GM12878 (cell line): ENCODE data around the gene CLEC16A. TPM values are rescaled to one million over a fixed set of nuclear protein-coding genes. Genes with fewer than 3 reads are reported as not detected.

ENCODE experiments used
- ATAC-seq: fragments of 200-7000 bp; cut with Tn5 transposase; 3 replicates; pipeline ENCODE4 v1.9.1; 2020; ENCODE audit warnings: mild to moderate bottlenecking, moderate library complexity
- BruUV-seq: library from RNA; stranded (reverse); fragments of 400-500 nt; replicated peaks from 2 replicates; lab custom pipeline; 2021; lab: Mats Ljungman, UMichigan
- CTCF ChIA-PET: fragments of 300-600 bp; sonication (Branson Sonifier 250); formaldehyde crosslinking; extraction: SDS; loops from one replicate; lab custom pipeline; 2021; ENCODE audit warnings: inconsistent platforms; lab: Yijun Ruan, JAX
- POLR2A ChIA-PET: fragments of 350-600 bp; formaldehyde crosslinking; extraction: SDS; loops from one replicate; lab custom pipeline; 2021; ENCODE audit warnings: inconsistent platforms; lab: Charles Lee
- RAD21 ChIA-PET: fragments of 300-600 bp; sonication (Branson Sonifier 250); formaldehyde crosslinking; loops from one replicate; lab custom pipeline; 2023; ENCODE audit warnings: antibody characterized with exemption; ENCODE audit not compliant: unreplicated experiment; lab: Charles Lee
- SMC1A ChIA-PET: fragments of 300-600 bp; sonication (Branson Sonifier 250); formaldehyde crosslinking; loops from one replicate; lab custom pipeline; 2023; ENCODE audit not compliant: unreplicated experiment, uncharacterized antibody; lab: Charles Lee
- DNase-seq: peaks from one replicate; pipeline ENCODE4 v3.0.0-alpha.2; 2011; ENCODE audit warnings: low read depth, low spot score
- FAIRE-seq: peaks from 3 replicates; lab custom pipeline; 2011; peaks lifted over from hg19 to GRCh38; lab: Jason Lieb, UNC
- H2AFZ ChIP-seq: 2 replicates; pipeline ENCODE4 v1.6.0; 2011; ENCODE audit warnings: low read depth, low read length, control low read depth; ENCODE audit not compliant: control insufficient read depth
- H3K27ac ChIP-seq: 2 replicates; pipeline ENCODE4 v1.5.1; 2011; ENCODE audit warnings: control low read depth; ENCODE audit not compliant: control insufficient read depth, insufficient read depth
- H3K27me3 ChIP-seq, 2 experiments: replicated peaks in 1 of 2; 2 replicates each; pipeline versions ENCODE4 v1.6.0 to v1.6.1; 2011; ENCODE audit warnings: low read length in 1 of 2; ENCODE audit not compliant: control insufficient read depth in 2 of 2, insufficient read depth in 2 of 2
- H3K36me3 ChIP-seq, 2 experiments: 2 replicates each; pipeline ENCODE4 v1.5.1; 2011; ENCODE audit warnings: low read length in 1 of 2; ENCODE audit not compliant: control insufficient read depth in 2 of 2, insufficient read depth in 2 of 2
- H3K4me1 ChIP-seq: 2 replicates; pipeline ENCODE4 v1.6.1; 2011; ENCODE audit warnings: mild to moderate bottlenecking, low read length, moderate library complexity, mixed read lengths; ENCODE audit not compliant: control insufficient read depth, insufficient read depth
- H3K4me2 ChIP-seq: 2 replicates; pipeline ENCODE4 v1.6.0; 2011; ENCODE audit warnings: control low read depth; ENCODE audit not compliant: control insufficient read depth, insufficient read depth
- H3K4me3 ChIP-seq: fragments of 200-600 bp; sonication (generic); 2 replicates; pipeline ENCODE4 v1.5.1; 2016
- H3K79me2 ChIP-seq: 2 replicates; pipeline ENCODE4 v1.6.0; 2011; ENCODE audit warnings: low read length; ENCODE audit not compliant: control insufficient read depth, insufficient read depth
- H3K9ac ChIP-seq: 2 replicates; pipeline ENCODE4 v1.8.0; 2011; ENCODE audit warnings: low read length, control low read depth, mixed read lengths; ENCODE audit not compliant: control insufficient read depth, insufficient read depth
- H3K9me3 ChIP-seq: replicated peaks from 3 replicates; pipeline ENCODE4 v1.5.1; 2011; ENCODE audit warnings: mild to moderate bottlenecking, low read length; ENCODE audit not compliant: control insufficient read depth, insufficient read depth
- H4K20me1 ChIP-seq: 2 replicates; pipeline ENCODE4 v1.6.0; 2011; ENCODE audit not compliant: control insufficient read depth, insufficient read depth
- HDAC2 ChIP-seq: fragments of 200-600 bp; sonication (generic); IDR thresholded peaks from 2 replicates; pipeline ENCODE4 v1.6.1; 2017
- MTA3 ChIP-seq: IDR thresholded peaks from 2 replicates; pipeline ENCODE4 v1.6.1; 2012; ENCODE audit warnings: low read length, inconsistent platforms, borderline replicate concordance
- MYB ChIP-seq: fragments of 150-350 bp; IDR thresholded peaks from 2 replicates; pipeline ENCODE4 v1.6.1; 2014; ENCODE audit warnings: mild to moderate bottlenecking, low read depth, low read length, borderline replicate concordance
- POU2F2 ChIP-seq: IDR thresholded peaks from 3 replicates; pipeline ENCODE4 v1.6.1; 2011; ENCODE audit warnings: low read depth, mild to moderate bottlenecking, low read length, borderline replicate concordance
- RUNX3 ChIP-seq: IDR thresholded peaks from 2 replicates; pipeline ENCODE4 v1.6.1; 2012; ENCODE audit warnings: low read length, inconsistent platforms
- SMARCA5 ChIP-seq: fragments of 450-650 bp; IDR thresholded peaks from 2 replicates; pipeline ENCODE4 v1.6.1; 2017; ENCODE audit warnings: mild to moderate bottlenecking
- ZZZ3 ChIP-seq: IDR thresholded peaks from 2 replicates; pipeline ENCODE4 v1.6.1; 2011; ENCODE audit warnings: low read depth; ENCODE audit not compliant: control insufficient read depth, insufficient read length
- WGBS: methylation state at CpG from one replicate; pipeline ENCODE4 v1.1.6; 2016; ENCODE audit warnings: low lambda C conversion rate; ENCODE audit not compliant: insufficient replicate concordance, insufficient coverage; ENCODE audit errors: missing lambda C conversion rate; 5-methylcytosine and 5-hydroxymethylcytosine counted together
- in situ Hi-C: fragments of 300-500 bp; cut with MboI; formaldehyde crosslinking; loops from 9 replicates; pipeline ENCODE4 v1.14.3; 2018; ENCODE audit warnings: mixed read lengths
- intact Hi-C: fragments of 100-400 bp; cut with micrococcal nuclease; formaldehyde crosslinking; loops from one replicate; pipeline ENCODE4 v1.14.2; 2022; ENCODE audit not compliant: unreplicated experiment
- polyA plus RNA-seq, 11 experiments: library from polyadenylated mRNA; depleted of rRNA in 4 of 11; unstranded in 6 of 11; stranded (reverse) in 5 of 11; fragments of >200 nt; fragmentation: Nextera tagmentation in 4 of 11; fragmentation: Illumina TruSeq in 1 of 11; extraction: Ambion mirVana in 4 of 11; extraction: Trizol in 1 of 11; gene quantifications; 1 replicate in 1 of 11; 2 replicates in 10 of 11; pipeline versions ENCODE4 v1.2.1 to v1.2.3, GENCODE V29; 2011 to 2016; ENCODE audit warnings: inconsistent platforms in 2 of 11, missing spikeins in 2 of 11, low read depth in 1 of 11
- total RNA-seq, 4 experiments: library from RNA; depleted of rRNA in 3 of 4; stranded (reverse); fragments of >200 nt in 3 of 4; fragmentation: Illumina TruSeq in 1 of 4; extraction: Trizol in 1 of 4; gene quantifications; 2 replicates each; pipeline versions ENCODE4 v1.2.1 to v1.2.3, GENCODE V29; 2013 to 2021
- TF ChIP-seq, protein P1 (sequence below): IDR thresholded peaks from 2 replicates; pipeline ENCODE4 v1.6.1; 2011; ENCODE audit warnings: mild to moderate bottlenecking, low read depth, low read length, moderate library complexity; ENCODE audit not compliant: insufficient replicate concordance
- TF ChIP-seq, protein P2 (sequence below): fragments of 450-650 bp; IDR thresholded peaks from 2 replicates; pipeline ENCODE4 v1.6.1; 2018; ENCODE audit warnings: mild to moderate bottlenecking, low read depth, moderate library complexity; ENCODE audit not compliant: partially characterized antibody

Gene CLEC16A
- total and polyA plus RNA-seq, 10 of the 15 experiments (the other 5 are each of a cell fraction or from before 2014, with no cell fraction given): 1.5 to 28.8 (median 19.2) TPM

DNA sequence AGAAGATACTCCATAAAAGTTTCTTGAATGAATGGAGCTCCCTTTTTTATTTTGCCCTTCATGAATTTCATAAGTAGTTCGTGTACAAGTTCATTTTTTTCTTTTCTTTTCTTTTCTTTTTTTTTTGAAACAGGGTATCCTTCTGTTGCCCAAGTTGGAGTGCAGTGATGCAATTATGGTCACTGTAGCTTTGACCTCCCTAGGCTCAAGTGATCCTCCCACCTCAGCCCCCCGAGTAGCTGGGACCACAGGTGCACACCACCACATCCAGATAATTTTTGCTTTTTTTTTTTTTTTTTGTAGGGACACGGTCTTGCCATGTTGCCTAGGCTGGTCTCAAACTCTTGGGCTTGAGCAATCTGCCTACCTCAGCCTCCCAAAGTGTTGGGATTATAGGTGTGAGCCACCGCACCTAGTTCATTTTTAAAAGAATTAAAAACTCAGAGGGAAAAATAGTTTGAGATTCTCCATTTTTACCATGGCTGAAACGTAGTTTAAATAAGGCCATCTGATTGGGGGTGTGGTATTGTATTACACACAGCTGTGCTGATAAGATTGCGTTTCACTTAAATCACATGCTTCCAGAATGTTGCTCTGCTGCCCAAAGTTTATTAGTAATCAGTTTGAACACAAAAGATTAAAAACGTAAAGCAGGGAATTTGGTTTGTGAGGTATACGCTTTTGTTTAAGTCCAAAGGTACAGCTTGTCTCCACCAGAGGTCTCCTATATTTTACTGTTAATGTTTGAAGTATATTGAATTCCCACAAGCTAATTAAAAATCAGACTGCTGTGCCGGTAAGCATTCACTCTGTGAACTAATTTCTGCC is 157.5 kb downstream of the CLEC16A start:
- no peak overlapping the region for H3K27ac ChIP-seq
- H3K4me2 ChIP-seq: no peak overlapping the region
- intact Hi-C loops: loop anchor here (2.0 to 10.0 kb wide), 4 partner anchors 15 to 253 kb away; partner anchors contain the start of gene SOCS1
- CTCF ChIA-PET: interaction anchor here (0.6 to 5.0 kb wide), 12 partner anchors 10 to 514 kb away, joined by 3 to 20 read pairs (median 4); no protein-coding TSS in a partner anchor
- in situ Hi-C loops: no loop called here
- no peak for DNase-seq
- no peak overlapping the region for H2AFZ ChIP-seq
- no peak overlapping the region for H3K9ac ChIP-seq
- H3K4me3 ChIP-seq: no peak overlapping the region
- POLR2A ChIA-PET: interaction anchor here (0.5 to 1.7 kb wide), 8 partner anchors 11 to 79 kb away, joined by 3 to 7 read pairs (median 4); no protein-coding TSS in a partner anchor
- no TSS peak for BruUV-seq
- peaks cover 0 to 3% of the 10 kb centered on the region in 2 experiments; a peak in 1 of 4 replicates for H3K36me3 ChIP-seq
- H3K79me2 ChIP-seq: no peaks in the 10 kb centered on the region
- 66% methylated on average over 8 of the region's 9 CpGs for WGBS
- peaks cover 55% of the 10 kb centered on the region for H3K4me1 ChIP-seq
- H3K27me3 ChIP-seq: no peaks in the 10 kb centered on the region
- H4K20me1 ChIP-seq: no peaks in the 10 kb centered on the region
- SMC1A ChIA-PET: interaction anchor here (0.5 to 4.0 kb wide), 10 partner anchors 11 to 121 kb away, joined by 3 to 26 read pairs (median 7); no protein-coding TSS in a partner anchor
- no peak for TF ChIP-seq HDAC2
- no peak for TF ChIP-seq MTA3
- no peak for TF ChIP-seq POU2F2
- no peak for TF ChIP-seq ZZZ3
- TF ChIP-seq, protein P1, sequence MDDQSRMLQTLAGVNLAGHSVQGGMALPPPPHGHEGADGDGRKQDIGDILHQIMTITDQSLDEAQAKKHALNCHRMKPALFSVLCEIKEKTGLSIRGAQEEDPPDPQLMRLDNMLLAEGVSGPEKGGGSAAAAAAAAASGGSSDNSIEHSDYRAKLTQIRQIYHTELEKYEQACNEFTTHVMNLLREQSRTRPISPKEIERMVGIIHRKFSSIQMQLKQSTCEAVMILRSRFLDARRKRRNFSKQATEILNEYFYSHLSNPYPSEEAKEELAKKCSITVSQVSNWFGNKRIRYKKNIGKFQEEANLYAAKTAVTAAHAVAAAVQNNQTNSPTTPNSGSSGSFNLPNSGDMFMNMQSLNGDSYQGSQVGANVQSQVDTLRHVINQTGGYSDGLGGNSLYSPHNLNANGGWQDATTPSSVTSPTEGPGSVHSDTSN: no peak
- no peak for TF ChIP-seq MYB
- no peak for TF ChIP-seq RUNX3
- no peak for TF ChIP-seq SMARCA5
- TF ChIP-seq, protein P2, sequence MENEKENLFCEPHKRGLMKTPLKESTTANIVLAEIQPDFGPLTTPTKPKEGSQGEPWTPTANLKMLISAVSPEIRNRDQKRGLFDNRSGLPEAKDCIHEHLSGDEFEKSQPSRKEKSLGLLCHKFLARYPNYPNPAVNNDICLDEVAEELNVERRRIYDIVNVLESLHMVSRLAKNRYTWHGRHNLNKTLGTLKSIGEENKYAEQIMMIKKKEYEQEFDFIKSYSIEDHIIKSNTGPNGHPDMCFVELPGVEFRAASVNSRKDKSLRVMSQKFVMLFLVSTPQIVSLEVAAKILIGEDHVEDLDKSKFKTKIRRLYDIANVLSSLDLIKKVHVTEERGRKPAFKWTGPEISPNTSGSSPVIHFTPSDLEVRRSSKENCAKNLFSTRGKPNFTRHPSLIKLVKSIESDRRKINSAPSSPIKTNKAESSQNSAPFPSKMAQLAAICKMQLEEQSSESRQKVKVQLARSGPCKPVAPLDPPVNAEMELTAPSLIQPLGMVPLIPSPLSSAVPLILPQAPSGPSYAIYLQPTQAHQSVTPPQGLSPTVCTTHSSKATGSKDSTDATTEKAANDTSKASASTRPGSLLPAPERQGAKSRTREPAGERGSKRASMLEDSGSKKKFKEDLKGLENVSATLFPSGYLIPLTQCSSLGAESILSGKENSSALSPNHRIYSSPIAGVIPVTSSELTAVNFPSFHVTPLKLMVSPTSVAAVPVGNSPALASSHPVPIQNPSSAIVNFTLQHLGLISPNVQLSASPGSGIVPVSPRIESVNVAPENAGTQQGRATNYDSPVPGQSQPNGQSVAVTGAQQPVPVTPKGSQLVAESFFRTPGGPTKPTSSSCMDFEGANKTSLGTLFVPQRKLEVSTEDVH: no peak
- TF ChIP-seq, all 136 proteins: peak for 0
- RAD21 ChIA-PET: interaction anchor here (0.5 to 3.3 kb wide), 10 partner anchors 8 to 303 kb away, joined by 3 to 20 read pairs (median 4); partner anchors contain the start of gene SOCS1
- FAIRE-seq (no peak), ATAC-seq (no peak)
- H3K9me3 ChIP-seq: no peaks in the 10 kb centered on the region
